Central memory CD8-positive, alpha-beta T cell (primary cell): Measurements from ENCODE around the gene PPOX.

Source experiments
- ATAC-seq: fragments of 150-1000 bp; cut with Tn5 transposase; replicated peaks from 2 replicates; pipeline ENCODE4 v1.10.0; 2022; ENCODE audit warnings: mild to moderate bottlenecking, moderate FRiP score, moderate number of reproducible peaks; ENCODE audit not compliant: poor library complexity, severe bottlenecking; ENCODE audit errors: extremely low read depth
- DNase-seq, 2 donors: peaks; one replicate each; pipeline ENCODE4 v3.0.0; 2021; ENCODE audit warnings: low spot score in 2 of 2
- H3K27ac Mint-ChIP-seq: one replicate; pipeline ENCODE4 v1.8.0; 2022; ENCODE audit warnings: low read depth, mild to moderate bottlenecking, moderate library complexity, mixed read lengths
- H3K27me3 Mint-ChIP-seq: one replicate; pipeline ENCODE4 v1.8.0; 2022; ENCODE audit warnings: mixed read lengths
- H3K36me3 Mint-ChIP-seq: one replicate; pipeline ENCODE4 v1.8.0; 2022; ENCODE audit warnings: mild to moderate bottlenecking, moderate library complexity, mixed read lengths; ENCODE audit not compliant: insufficient read depth
- H3K4me1 Mint-ChIP-seq: one replicate; pipeline ENCODE4 v1.8.0; 2022; ENCODE audit warnings: mixed read lengths
- H3K4me3 Mint-ChIP-seq: one replicate; pipeline ENCODE4 v1.8.0; 2022; ENCODE audit warnings: mild to moderate bottlenecking, moderate library complexity, mixed read lengths
- H3K9me3 Mint-ChIP-seq: one replicate; pipeline ENCODE4 v1.8.0; 2022; ENCODE audit warnings: mixed read lengths

Gene PPOX

DNA sequence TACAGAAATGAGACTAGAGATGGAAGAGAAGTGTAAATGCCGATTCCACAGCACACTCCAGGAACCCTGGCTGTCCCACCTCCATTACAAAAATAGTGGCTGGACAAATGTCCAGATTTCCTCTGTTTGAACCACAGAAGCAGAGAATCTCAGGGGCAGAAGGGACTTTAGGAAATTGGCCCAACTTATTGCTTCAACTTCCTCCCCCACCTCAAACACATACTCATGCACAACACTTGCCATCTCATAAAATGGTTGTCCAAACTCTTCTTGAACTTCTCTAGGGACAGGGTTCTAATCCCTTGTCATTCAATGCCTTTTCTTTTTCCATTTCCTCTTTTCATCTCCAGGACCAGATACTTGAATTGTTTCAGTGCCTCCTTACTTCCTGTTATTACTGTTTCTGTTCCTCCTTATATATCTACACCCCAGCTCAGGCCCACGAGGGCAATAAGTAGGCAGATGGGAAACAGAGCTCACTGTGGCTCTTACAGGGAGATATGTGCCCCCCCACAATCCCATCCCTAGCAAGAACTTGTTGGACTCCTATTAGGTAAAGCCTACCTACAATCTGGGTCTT, 19.6 kb downstream of the PPOX start:
- Mint-ChIP-seq H3K27ac (peak overlapping the region; percentile 69), H3K4me1 (peaks cover 78% of the 10 kb centered on the region), H3K4me3 (peak overlapping the region; percentile 86), H3K27me3 (no peaks in the 10 kb centered on the region), H3K36me3 (peaks cover 11% of the 10 kb centered on the region), H3K9me3 (no peaks in the 10 kb centered on the region)
- DNase-seq (no peak), ATAC-seq (peak; percentile 5)

GRCh38 chr1:161187311-161187710, 21.1 kb downstream of the PPOX start:
- Mint-ChIP-seq H3K9me3 (no peaks in the 10 kb centered on the region), H3K27ac (peak overlapping the region; percentile 69), H3K27me3 (no peaks in the 10 kb centered on the region), H3K4me1 (peaks cover 71% of the 10 kb centered on the region), H3K36me3 (peaks cover 11% of the 10 kb centered on the region), H3K4me3 (peak overlapping the region; percentile 19)
- no peak for ATAC-seq
- DNase-seq: no peak

GRCh38 chr1:161188381-161188780, 22.2 kb downstream of the PPOX start:
- Mint-ChIP-seq H3K9me3 (no peaks in the 10 kb centered on the region), H3K4me3 (no peak overlapping the region), H3K4me1 (peaks cover 70% of the 10 kb centered on the region), H3K27me3 (no peaks in the 10 kb centered on the region), H3K27ac (peak overlapping the region; percentile 59), H3K36me3 (peaks cover 9% of the 10 kb centered on the region)
- DNase-seq (no peak), ATAC-seq (no peak)

GRCh38 chr1:161189036-161189435, 22.8 kb downstream of the PPOX start:
- no peak overlapping the region for H3K4me3 Mint-ChIP-seq
- H3K36me3 Mint-ChIP-seq: peaks cover 9% of the 10 kb centered on the region
- H3K27ac Mint-ChIP-seq: peak overlapping the region; percentile 59
- no peaks in the 10 kb centered on the region for H3K9me3 Mint-ChIP-seq
- no peak for DNase-seq
- H3K4me1 Mint-ChIP-seq: peaks cover 64% of the 10 kb centered on the region
- H3K27me3 Mint-ChIP-seq: no peaks in the 10 kb centered on the region
- ATAC-seq: no peak

DNA sequence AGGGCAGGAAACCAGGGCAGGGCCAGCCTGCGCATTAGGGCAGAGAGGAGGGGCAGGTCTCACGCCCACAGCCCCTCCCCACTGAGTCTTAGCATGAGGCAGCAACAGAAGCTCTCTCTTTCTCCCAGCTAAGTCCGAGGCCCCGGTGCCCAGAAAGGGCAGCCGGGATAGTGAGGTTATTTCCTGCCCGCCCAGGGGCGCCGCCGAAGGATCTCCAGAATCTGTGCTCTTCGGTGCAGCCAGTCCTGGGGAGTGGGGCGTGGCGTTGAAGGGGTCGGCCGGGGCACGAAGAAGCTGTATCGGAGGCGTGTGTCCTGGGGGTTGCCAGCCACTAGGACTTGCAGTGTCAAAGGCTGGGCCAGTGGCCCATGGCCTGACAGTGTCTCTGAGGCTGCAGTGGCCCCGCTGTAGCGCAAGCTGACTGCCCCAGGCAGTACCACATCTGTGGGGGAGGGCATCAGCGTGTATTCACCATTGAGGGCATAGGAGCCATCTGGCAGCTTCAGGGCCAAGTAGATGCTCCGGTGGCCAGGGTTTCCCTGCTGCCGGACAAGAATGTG, 24.8 kb downstream of the PPOX start:
- H3K27ac Mint-ChIP-seq: no peak overlapping the region
- H3K4me1 Mint-ChIP-seq: peaks cover 61% of the 10 kb centered on the region
- H3K36me3 Mint-ChIP-seq: peaks cover 3% of the 10 kb centered on the region
- no peaks in the 10 kb centered on the region for H3K9me3 Mint-ChIP-seq
- DNase-seq: no peak
- no peaks in the 10 kb centered on the region for H3K27me3 Mint-ChIP-seq
- ATAC-seq: no peak
- no peak overlapping the region for H3K4me3 Mint-ChIP-seq

GRCh38 chr1:161191971-161192370, 25.7 kb downstream of the PPOX start:
- Mint-ChIP-seq H3K4me1 (peaks cover 55% of the 10 kb centered on the region), H3K4me3 (no peak overlapping the region), H3K27ac (peak overlapping the region; percentile 94), H3K36me3 (peaks cover 4% of the 10 kb centered on the region), H3K27me3 (no peaks in the 10 kb centered on the region), H3K9me3 (no peaks in the 10 kb centered on the region)
- no peak for ATAC-seq
- DNase-seq: no peak

DNA sequence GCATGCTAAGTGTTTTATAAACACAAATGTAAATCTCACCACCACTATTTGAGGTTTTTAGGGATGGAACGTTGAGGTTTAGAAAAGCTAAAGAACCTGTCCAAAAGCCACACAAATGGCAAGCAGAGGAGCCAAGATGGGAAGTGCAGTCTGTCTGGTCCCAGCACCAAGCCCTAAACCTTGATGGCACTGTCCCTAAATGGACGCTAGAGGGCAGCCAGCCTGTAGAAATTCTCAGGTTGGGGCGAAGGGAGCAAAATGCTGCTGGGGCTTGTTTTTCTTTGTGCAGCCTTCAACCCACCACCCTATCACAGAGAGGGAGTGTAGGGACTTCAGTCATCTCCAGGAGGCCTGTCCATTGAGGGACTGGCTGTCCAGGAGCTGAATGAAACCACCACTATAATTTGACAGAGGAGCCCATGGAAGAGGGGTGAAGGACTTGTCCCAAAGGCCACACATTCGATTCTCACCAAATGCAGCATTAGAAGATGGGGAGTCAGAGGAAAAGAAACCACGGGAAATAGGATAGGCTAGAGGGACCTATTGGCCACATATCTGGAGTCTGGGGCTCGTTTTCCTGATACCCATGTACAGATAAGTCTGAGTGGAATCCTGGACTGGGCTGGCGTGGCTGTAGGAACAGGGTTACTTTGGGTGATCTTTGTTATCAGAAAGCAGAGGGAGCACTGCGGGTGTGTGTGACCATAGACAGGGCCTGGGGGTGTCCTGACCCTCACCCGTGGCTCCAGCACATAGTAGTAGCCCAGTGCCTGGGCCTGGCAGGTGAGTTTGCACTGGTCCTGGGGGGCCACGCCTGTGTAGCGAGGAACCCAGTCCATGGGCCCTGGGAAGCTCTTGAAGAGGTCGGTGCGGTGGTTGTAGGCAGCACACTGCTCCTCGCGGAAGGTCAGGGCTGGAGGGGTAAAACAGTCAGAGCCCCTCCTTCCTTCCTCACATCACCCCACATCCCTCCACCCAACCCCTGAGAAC, 26.5 kb downstream of the PPOX start:
- Mint-ChIP-seq H3K36me3 (peaks cover 4% of the 10 kb centered on the region), H3K27me3 (no peaks in the 10 kb centered on the region), H3K9me3 (no peaks in the 10 kb centered on the region), H3K4me1 (peaks cover 47% of the 10 kb centered on the region), H3K27ac (peak overlapping the region; percentile 94), H3K4me3 (peak overlapping the region; percentile 57)
- ATAC-seq (peak; percentile 84), DNase-seq (peak; percentile 51 to 56)

GRCh38 chr1:161193561-161194235, 27.5 kb downstream of the PPOX start:
- H3K4me1 Mint-ChIP-seq: peaks cover 41% of the 10 kb centered on the region
- no peak for DNase-seq
- no peak for ATAC-seq
- no peaks in the 10 kb centered on the region for H3K9me3 Mint-ChIP-seq
- no peaks in the 10 kb centered on the region for H3K27me3 Mint-ChIP-seq
- no peak overlapping the region for H3K4me3 Mint-ChIP-seq
- H3K27ac Mint-ChIP-seq: peak overlapping the region; percentile 94
- peaks cover 4% of the 10 kb centered on the region for H3K36me3 Mint-ChIP-seq

- Mint-ChIP-seq H3K27me3 (no peaks in the 10 kb centered on the region), H3K4me1 (peaks cover 43% of the 10 kb centered on the region), H3K36me3 (peaks cover 4% of the 10 kb centered on the region), H3K4me3 (peak overlapping the region; percentile 58), H3K27ac (peak overlapping the region; percentile 79), H3K9me3 (no peaks in the 10 kb centered on the region)
- DNase-seq: no peak
- ATAC-seq: peak; percentile 52
Observed at GRCh38 chr1:161195171-161195570, 28.9 kb downstream of the PPOX start.

DNA sequence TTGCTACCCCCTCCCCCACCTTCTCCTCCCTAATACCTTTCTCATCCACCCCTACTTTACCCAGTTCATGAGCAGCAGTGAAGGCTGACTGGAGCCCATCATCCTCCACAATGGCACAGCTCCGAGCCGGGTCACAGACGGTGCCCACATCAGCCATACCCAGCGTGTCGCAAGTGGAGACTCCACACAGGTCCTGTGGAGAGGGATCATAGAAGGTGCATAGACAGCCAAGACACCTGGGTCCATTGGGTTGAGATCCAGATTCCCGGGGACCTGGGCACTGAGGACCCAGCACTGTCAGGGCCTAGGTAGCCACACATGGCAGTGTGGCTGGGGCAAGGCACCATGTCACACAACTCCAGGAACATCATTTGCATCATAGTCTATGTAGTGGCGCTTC, 29.9 kb downstream of the PPOX start:
- Mint-ChIP-seq H3K27me3 (no peaks in the 10 kb centered on the region), H3K9me3 (no peaks in the 10 kb centered on the region), H3K4me1 (peaks cover 52% of the 10 kb centered on the region), H3K36me3 (peaks cover 2% of the 10 kb centered on the region), H3K27ac (no peak overlapping the region), H3K4me3 (no peak overlapping the region)
- DNase-seq: no peak
- ATAC-seq: no peak

GRCh38 chr1:161196521-161197451, 30.6 kb downstream of the PPOX start:
- no peaks in the 10 kb centered on the region for H3K9me3 Mint-ChIP-seq
- H3K27ac Mint-ChIP-seq: no peak overlapping the region
- H3K36me3 Mint-ChIP-seq: peaks cover 2% of the 10 kb centered on the region
- ATAC-seq (no peak), DNase-seq (no peak)
- H3K4me3 Mint-ChIP-seq: no peak overlapping the region
- no peaks in the 10 kb centered on the region for H3K27me3 Mint-ChIP-seq
- H3K4me1 Mint-ChIP-seq: peaks cover 57% of the 10 kb centered on the region
